Aorta (tissue), 5 donors: ENCODE data around the gene NTM. TPM values are rescaled to one million over a fixed set of nuclear protein-coding genes. Genes with fewer than 3 reads are reported as not detected.
"Not testable (repeated sequence)": the region's sequence is repeated elsewhere in the genome, so short reads cannot be mapped to it uniquely, and the experiment has no call there.

Experiments used
- ATAC-seq: fragments of 200-7000 bp; cut with Tn5 transposase; one replicate; pipeline ENCODE4 v1.9.1; 2022; ENCODE audit warnings: moderate library complexity; ENCODE audit not compliant: low FRiP score
- DNase-seq, 2 donors: peaks; one replicate each; pipeline ENCODE4 v3.0.0-alpha.2; 2020
- H3K27ac ChIP-seq, 2 donors: one replicate each; pipeline ENCODE4 v1.5.1; 2013; ENCODE audit warnings: low read length in 2 of 2, mild to moderate bottlenecking in 2 of 2, moderate library complexity in 2 of 2, control low read depth in 1 of 2, inconsistent platforms in 1 of 2, low read depth in 1 of 2
- H3K27me3 ChIP-seq, 2 donors: one replicate each; pipeline ENCODE4 v1.6.1; 2013; ENCODE audit warnings: control low read depth in 1 of 2, low read length in 1 of 2, mild to moderate bottlenecking in 1 of 2, moderate library complexity in 1 of 2; ENCODE audit not compliant: insufficient read depth in 2 of 2, control insufficient read depth in 1 of 2
- H3K36me3 ChIP-seq, 2 donors: one replicate each; pipeline ENCODE4 v1.6.1; 2013; ENCODE audit warnings: control low read depth in 1 of 2, low read length in 1 of 2, mild to moderate bottlenecking in 1 of 2; ENCODE audit not compliant: insufficient read depth in 2 of 2, control insufficient read depth in 1 of 2
- H3K4me1 ChIP-seq, 2 donors: one replicate each; pipeline ENCODE4 v1.6.1; 2013; ENCODE audit warnings: low read length in 2 of 2, control low read depth in 1 of 2, mild to moderate bottlenecking in 1 of 2, moderate library complexity in 1 of 2; ENCODE audit not compliant: insufficient read depth in 2 of 2, control insufficient read depth in 1 of 2
- H3K4me3 ChIP-seq, 2 donors: one replicate each; pipeline ENCODE4 v1.5.1; 2013; ENCODE audit warnings: low read length in 2 of 2, control low read depth in 1 of 2, mild to moderate bottlenecking in 1 of 2
- H3K9me3 ChIP-seq: one replicate; pipeline ENCODE4 v1.6.1; 2013; ENCODE audit warnings: mild to moderate bottlenecking, low read length; ENCODE audit not compliant: control insufficient read depth
- WGBS, 2 donors: extraction: QIAGEN DNeasy Blood & Tissue Kit; methylation state at CpG; one replicate each; pipeline ENCODE4 v1.1.7; 2013; 5-methylcytosine and 5-hydroxymethylcytosine counted together
- intact Hi-C, 2 donors: fragments of 100-400 bp; cut with DNase I; formaldehyde crosslinking; loops; one replicate each; pipeline versions ENCODE4 v1.14.2 to v1.15.0; 2022
- polyA plus RNA-seq, 2 donors: library from polyadenylated mRNA; stranded (reverse); fragments of 200-250 nt; gene quantifications; one replicate each; pipeline ENCODE4 v1.2.3, GENCODE V29; 2013
- total RNA-seq, 2 donors: library from RNA; stranded (reverse); fragmentation: NEBNext Ultra II Directional; extraction: Animal tissue kit (Norgen Biotek cat#: 25700); gene quantifications; one replicate each; pipeline ENCODE4 v1.2.1, GENCODE V29; 2021
- donor health status: healthy with polysubstance abuse.
- donor health status: Bipolar disorder and iron deficiency.
- donor health status: DM: no; HTN: no; CAD: no.
- donor health status: DM: no; HTN: no; CAD: no.
- donor health status: DM: yes; HTN: yes; CAD: no.

The NTM gene
- total and polyA plus RNA-seq, 4 donors, result 0.28 to 5.3 (median 1.9) TPM; not detected in 1

DNA sequence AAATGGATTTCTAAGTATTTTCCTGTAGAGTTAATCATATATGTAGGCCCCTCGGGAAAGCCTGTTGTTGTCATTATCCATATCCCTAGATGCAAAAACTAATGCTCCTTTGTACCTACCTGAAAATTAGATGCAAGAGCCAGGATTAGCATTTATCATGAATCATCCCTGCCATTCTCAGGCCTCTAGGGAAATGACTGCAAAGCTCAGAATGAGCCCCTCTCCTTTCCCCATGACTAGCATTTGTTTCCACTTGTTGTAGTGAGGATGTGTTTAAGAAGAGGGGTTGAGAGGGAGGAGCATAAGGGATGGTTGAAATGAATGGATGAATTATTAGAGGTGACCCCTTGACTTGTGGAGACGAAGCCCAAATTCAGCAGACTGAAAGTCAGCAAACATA lies 537.9 kb downstream of the NTM start:
- H3K4me3 ChIP-seq, result no peak overlapping the region
- H3K27me3 ChIP-seq, result no peaks in the 10 kb centered on the region
- H3K36me3 ChIP-seq, result no peaks in the 10 kb centered on the region
- H3K9me3 ChIP-seq, result no peaks in the 10 kb centered on the region
- H3K27ac ChIP-seq, result no peak overlapping the region
- no peak for ATAC-seq
- H3K4me1 ChIP-seq, result no peaks in the 10 kb centered on the region
- DNase-seq, result no peak
- intact Hi-C loops, result no loop called here
- WGBS, 2 donors, result 43 to 44% methylated on average over 2 of the region's 2 CpGs

DNA sequence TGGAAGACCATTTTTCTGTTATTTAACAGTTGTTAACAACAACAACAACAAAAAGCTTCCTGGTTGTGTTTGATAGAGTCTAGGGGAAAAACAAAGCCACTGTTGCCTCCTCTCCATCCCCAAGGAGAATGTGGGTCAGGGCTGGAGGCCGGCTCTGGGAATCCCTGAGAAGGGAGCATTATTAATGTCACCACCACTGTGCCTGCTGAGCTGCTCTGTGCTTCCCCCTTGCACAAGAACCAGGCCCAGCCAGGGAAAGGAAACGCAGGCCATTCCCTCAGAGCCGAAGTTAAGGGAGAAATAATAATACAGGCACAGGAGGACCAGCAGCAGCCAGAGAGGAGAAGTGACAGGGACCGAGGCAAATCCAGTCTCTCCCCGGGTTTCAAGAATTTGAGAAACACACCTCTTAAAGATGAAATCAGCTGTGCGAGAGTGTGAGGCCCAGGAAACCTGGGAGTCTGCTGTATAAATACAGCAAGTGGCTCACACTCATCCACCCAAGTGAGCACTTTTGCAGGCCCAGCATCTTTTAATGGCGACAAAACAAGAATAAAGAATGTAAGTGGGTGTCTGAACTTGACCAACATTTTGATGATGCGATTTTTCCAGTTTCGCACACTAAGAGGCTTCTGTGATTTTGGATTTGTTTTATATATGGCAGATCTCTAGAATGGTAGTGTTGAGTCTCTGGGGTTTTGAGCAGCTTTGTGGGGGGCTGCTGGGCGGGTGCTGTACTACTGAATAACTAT lies 539.2 kb downstream of the NTM start:
- Histone ChIP-seq H3K9me3 (peaks cover 2% of the 10 kb centered on the region), H3K27me3 (no peaks in the 10 kb centered on the region), H3K36me3 (no peaks in the 10 kb centered on the region), H3K4me1 (no peaks in the 10 kb centered on the region), H3K4me3 (no peak overlapping the region), H3K27ac (no peak overlapping the region)
- ATAC-seq (no peak), DNase-seq (no peak)
- intact Hi-C loops, result no loop called here
- 54 to 57% methylated on average over 10 of the region's 10 CpGs for WGBS, 2 donors

DNA sequence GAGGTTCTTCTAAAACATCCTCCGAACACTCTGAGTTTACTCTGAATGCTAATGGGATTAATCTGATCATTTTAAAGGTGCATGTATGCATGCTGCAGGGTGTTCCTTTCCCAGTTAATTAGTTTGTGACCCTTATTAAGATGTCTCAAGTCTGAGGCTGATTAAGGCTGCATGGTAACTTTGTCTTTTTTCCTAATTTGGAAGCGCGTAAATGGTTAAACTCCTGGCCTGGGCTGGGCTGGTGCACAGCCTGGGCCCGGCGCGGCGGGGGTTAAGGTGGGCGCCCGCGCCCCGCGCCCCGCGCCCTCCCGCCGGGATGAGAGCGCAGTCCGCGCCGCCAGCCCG lies 539.7 kb downstream of the NTM start:
- Histone ChIP-seq H3K27me3 (no peaks in the 10 kb centered on the region), H3K36me3 (no peaks in the 10 kb centered on the region), H3K4me3 (no peak overlapping the region), H3K27ac (no peak overlapping the region), H3K4me1 (no peaks in the 10 kb centered on the region), H3K9me3 (peaks cover 2% of the 10 kb centered on the region)
- WGBS, 2 donors, result 6 to 7% methylated on average over 21 of the region's 21 CpGs
- no peak for ATAC-seq
- no peak for DNase-seq
- intact Hi-C loops, result no loop called here

GRCh38 chr11:131910523-131911387 lies 540.3 kb downstream of the NTM start:
- intact Hi-C loops, result no loop called here
- no peak overlapping the region for H3K4me3 ChIP-seq
- no peaks in the 10 kb centered on the region for H3K27me3 ChIP-seq
- DNase-seq (peak in 1 of 2 donors; percentile 77), ATAC-seq (peak; percentile 44)
- no peaks in the 10 kb centered on the region for H3K4me1 ChIP-seq
- H3K27ac ChIP-seq, result no peak overlapping the region
- whole genome bisulfite sequencing, 2 donors, result 1% methylated on average over 65 to 105 of the region's 105 CpGs
- H3K9me3 ChIP-seq, result peaks cover 2% of the 10 kb centered on the region
- no peaks in the 10 kb centered on the region for H3K36me3 ChIP-seq

GRCh38 chr11:131911388-131912032 lies 541.1 kb downstream of the NTM start:
- DNase-seq, H3K4me3 ChIP-seq, intact Hi-C loops, H3K36me3 ChIP-seq, H3K27ac ChIP-seq, H3K4me1 ChIP-seq, H3K9me3 ChIP-seq, H3K27me3 ChIP-seq: not testable (repeated sequence)
- 11 to 12% methylated on average over 32 to 36 of the region's 36 CpGs for WGBS, 2 donors
- peak; percentile 39 for ATAC-seq

DNA sequence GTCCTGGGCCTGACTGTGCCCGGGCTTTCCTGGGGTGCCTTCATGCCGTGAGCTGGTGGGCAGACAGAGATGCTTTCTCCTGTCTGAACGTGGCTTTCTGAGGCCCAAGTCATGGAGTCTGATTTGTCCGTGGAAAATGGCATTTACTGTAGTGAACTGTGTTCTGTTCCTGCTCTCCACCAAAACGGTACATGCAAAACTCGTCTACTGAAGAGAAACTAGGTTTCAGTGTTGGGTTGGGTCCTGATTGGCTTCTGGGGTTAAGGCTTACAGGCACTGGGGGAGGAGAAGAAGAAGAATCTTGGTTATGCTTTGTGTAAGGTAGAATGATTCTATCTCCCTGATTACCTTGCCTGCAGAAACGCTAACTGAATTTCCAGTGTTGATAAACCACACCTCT lies 541.7 kb downstream of the NTM start:
- no peaks in the 10 kb centered on the region for H3K27me3 ChIP-seq
- H3K9me3 ChIP-seq, result peaks cover 2% of the 10 kb centered on the region
- no peaks in the 10 kb centered on the region for H3K36me3 ChIP-seq
- DNase-seq (no peak), ATAC-seq (no peak)
- 55 to 63% methylated on average over 7 of the region's 7 CpGs for WGBS, 2 donors
- no peak overlapping the region for H3K27ac ChIP-seq
- intact Hi-C loops, result no loop called here
- no peak overlapping the region for H3K4me3 ChIP-seq
- H3K4me1 ChIP-seq, result no peaks in the 10 kb centered on the region

DNA sequence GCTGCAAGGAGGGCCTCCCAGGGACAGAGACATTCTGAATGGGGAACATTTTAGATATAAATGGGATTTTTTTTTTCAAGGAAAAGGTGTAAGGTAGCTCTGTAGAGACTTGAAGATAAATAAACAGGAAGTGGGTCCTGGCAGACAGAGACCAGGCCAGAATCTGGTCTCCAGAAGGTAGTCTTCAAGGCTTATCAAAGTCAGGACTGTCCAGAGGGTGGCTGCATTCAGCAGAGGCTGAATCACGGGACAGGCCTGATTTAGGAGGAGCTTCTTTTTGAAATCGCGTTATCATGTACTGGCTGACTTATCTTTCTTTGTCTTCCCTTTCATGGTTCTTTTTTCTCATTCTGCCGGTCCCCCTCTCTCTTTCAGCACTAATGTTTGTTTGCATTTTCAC lies 542.9 kb downstream of the NTM start:
- H3K27ac ChIP-seq, result no peak overlapping the region
- H3K9me3 ChIP-seq, result peaks cover 2% of the 10 kb centered on the region
- WGBS, 2 donors, result 77 to 83% methylated on average over 4 of the region's 4 CpGs
- DNase-seq (no peak), ATAC-seq (no peak)
- H3K4me1 ChIP-seq, result no peaks in the 10 kb centered on the region
- intact Hi-C loops, result no loop called here
- H3K36me3 ChIP-seq, result no peaks in the 10 kb centered on the region
- no peak overlapping the region for H3K4me3 ChIP-seq
- no peaks in the 10 kb centered on the region for H3K27me3 ChIP-seq

- no peaks in the 10 kb centered on the region for H3K4me1 ChIP-seq
- H3K27ac ChIP-seq, result no peak overlapping the region
- no peak for ATAC-seq
- intact Hi-C loops, result no loop called here
- no peak overlapping the region for H3K4me3 ChIP-seq
- H3K36me3 ChIP-seq, result no peaks in the 10 kb centered on the region
- DNase-seq, result no peak
- peaks cover 0 to 1% of the 10 kb centered on the region in 2 donors for H3K27me3 ChIP-seq
- H3K9me3 ChIP-seq, result peaks cover 2% of the 10 kb centered on the region
- 52 to 68% methylated on average over 3 of the region's 3 CpGs for WGBS, 2 donors
These were observed 544.0 kb downstream of the NTM start for GRCh38 chr11:131914361-131914774.
